Activated CD8-positive, alpha-beta memory T cell treated with anti-CD3 and anti-CD28 coated beads for 48 hours (primary cell): ENCODE measurements around the gene ATRNL1.

ENCODE experiments used
- DNase-seq, 3 experiments: peaks; one replicate each; pipeline ENCODE4 v3.0.0-alpha.2; 2020; ENCODE audit warnings: low read depth in 2 of 3, low spot score in 2 of 3

The ATRNL1 gene

DNA sequence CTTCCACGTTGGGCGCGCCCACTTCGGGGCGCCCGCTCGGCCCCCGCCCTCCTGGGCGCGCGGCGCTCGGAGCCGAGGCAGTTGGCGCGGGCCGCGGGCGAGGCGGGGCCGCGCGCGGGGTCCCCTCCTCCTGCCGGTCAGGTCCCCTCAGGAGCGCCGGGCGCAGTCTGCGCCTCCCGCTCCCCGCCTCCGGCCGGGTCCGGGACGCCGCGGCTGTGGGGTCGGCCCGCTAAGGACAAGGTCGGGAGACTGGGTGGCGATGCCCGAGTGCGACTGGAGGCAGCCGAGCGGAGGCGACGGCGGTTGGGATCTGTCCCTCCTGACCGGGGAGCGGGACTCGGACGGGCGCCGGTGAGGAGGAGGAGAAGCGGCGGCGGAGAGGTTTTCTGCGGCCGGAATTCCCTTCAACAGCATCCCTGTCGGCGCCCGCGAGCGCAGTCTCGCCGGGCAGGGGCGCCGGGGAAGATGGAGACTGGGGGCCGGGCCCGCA lies at the start of gene ATRNL1:
TSS of gene ATRNL1 (plus strand) at position 80 of the 490 bp plus-strand sequence. CDS start at position 466, 386 bp downstream.
- no peak for DNase-seq

DNA sequence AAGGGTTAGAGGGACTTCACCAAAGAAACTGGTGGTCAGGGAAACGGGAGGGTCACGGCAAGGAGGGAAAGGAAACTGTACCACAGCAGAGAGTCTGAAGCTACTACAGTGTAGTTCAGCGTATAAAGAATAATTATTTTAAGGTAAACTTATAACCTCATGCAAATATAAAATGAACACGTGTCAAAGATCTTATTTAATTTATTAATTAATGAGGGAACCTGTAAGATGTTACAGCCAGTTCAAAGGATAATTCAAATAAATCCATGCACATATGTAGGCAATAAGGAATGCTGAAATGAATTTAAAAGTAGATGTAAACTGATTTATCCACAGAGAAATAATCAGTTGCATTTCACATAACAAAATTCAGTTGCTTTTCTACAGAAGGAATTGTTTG lies 49.4 kb upstream of the ATRNL1 start:
- no peak for DNase-seq

DNA sequence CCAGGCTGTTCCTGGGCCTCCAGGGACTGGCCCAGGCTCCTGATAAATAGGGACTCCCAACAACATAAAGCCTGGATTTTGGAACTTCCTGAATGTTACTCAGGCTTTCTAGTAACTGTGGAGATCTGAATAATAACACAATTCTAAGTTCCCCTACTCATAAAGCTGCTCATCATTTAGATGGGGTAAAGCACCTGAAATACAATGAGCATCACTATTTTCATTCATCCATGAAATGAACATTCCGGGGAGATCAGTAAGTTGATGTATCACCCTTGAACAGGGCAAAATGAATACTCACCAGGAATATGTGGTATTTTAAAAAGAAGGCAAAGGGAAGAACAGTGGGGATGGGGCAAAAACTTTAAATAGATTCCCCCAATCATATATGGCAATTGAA lies 48.3 kb upstream of the ATRNL1 start:
- no peak for DNase-seq

- DNase-seq = no peak
These were observed 47.7 kb upstream of the ATRNL1 start for GRCh38 chr10:115045499-115045898.

GRCh38 chr10:115046686-115047236 lies 46.4 kb upstream of the ATRNL1 start:
- DNase-seq = no peak

- no peak for DNase-seq
These were observed 45.5 kb upstream of the ATRNL1 start for GRCh38 chr10:115047705-115048104.

DNA sequence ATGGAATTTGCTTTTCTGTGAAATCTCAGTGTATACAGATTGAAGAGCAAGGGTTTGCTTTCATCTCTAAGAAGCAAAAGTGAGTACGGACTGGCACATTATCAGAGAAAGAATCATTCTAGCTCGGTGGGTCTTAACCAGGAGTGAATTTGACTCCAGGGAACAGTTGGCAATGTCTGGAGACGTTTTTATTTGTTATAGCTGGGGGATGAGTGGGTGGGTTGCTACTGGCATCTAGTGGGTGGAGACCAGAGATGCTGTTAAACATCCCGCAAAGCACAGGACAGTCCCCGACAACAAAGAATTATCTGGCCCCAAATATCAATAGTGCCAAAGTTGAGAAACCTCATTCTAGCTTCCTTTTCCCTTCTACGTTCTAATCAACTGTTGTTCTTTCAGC lies 43.8 kb upstream of the ATRNL1 start:
- no peak for DNase-seq

DNA sequence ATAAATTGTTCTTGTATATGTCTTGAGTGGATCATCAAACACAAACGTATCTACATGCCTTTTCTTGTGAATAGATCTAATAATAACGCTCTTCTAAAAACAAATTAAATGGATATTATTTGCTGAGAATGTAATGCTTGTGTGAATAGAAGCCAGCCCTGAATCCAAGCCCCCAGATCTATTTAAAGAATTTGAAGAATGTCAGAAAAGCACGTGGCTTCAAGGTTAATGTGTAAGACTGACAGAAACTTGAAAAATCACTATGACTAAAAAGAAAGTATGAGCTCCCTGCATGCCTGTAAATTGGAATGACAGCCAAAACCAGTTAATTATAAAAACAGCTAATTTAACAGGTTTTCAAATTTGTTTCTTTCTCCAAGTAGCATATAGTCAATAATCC lies 43.2 kb upstream of the ATRNL1 start:
- no peak for DNase-seq

GRCh38 chr10:115050375-115051010 lies 42.7 kb upstream of the ATRNL1 start:
- no peak for DNase-seq

- DNase-seq = no peak
These were observed 41.9 kb upstream of the ATRNL1 start for GRCh38 chr10:115051216-115051615.

GRCh38 chr10:115052226-115052625 lies 40.9 kb upstream of the ATRNL1 start:
- no peak for DNase-seq

DNA sequence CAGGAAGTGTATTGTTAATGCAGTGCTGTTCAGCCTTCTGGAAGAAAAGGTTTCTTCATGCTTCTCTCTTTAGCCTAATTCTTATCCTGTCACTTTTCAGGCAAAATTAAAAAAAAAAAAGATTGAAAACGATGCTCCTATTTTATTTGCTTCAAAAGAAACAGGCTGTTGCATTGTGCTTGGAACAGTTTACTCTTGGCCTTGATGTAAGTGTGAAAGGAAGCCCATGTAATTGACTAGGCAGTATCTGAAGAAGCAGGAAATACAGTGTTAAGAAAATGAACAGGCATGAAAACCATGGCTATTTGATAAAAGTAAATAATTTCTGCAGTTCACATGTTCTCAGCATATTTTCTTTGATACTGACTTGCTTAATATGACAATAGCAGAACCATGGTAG lies 40.4 kb upstream of the ATRNL1 start:
- no peak for DNase-seq

DNA sequence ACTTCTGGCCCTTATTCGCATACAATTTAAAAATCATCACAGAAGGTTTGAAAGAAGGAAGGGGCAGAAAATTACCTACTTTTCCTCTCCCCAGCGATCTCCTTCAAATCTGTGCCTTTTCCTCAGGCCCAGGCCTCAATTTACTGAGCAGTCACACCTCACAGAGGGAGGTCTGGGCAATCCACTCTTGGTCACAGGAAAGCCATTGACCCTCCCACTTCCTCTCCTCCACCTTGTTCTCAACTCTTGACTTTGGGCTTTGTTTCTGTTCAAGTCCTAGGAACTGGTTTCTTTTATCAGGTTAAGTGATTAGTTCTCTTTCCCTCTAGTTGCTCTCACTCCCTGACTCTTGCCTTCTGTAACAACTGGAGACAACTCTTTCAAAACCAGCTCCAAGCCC lies 37.0 kb upstream of the ATRNL1 start:
- no peak for DNase-seq

GRCh38 chr10:115059301-115059898 lies 33.8 kb upstream of the ATRNL1 start:
- DNase-seq = no peak

DNA sequence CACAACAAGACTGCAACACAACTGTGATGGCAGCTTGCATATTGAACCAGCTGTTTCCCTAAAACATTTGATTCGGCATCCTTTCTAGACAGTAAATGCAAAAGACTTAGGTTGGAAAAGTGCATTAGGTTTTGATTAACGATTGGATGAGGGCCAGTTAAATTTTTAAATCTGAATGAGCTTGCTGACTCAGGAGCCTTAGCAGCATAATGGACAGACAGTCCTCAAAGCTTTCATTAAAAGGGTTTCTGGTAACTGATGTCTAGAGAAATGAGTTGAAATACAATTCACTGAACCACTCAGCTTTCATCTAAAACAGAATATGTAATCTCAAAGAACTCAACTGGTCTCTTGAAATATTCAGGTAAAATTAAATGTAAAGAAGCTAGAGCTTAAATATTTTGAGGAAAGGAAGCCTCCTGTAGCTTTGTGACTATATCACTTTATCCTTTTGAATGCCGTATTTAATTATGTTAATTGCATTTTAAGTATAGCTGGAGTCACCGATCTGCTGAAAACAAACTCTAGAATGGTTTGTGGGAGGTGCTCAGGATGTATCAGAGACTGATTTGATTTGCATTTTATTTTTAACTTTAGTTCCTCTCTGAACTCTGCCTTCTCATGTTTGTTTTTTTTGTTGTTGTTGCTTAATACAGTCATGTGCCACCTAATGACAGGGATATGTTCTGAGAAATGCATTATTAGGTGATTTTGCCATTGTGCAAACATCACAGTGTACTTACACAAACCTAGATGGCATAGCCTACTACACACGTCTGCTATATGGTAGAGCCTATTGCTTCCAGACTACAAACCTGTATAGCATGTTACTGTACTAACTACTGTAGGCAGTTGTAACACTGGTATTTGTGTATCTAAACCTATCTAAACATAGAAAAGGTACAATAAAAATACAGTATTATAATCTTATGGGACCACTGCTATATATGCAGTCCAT lies 29.2 kb upstream of the ATRNL1 start:
- no peak for DNase-seq

GRCh38 chr10:115065801-115066200 lies 27.4 kb upstream of the ATRNL1 start:
- no peak for DNase-seq

DNA sequence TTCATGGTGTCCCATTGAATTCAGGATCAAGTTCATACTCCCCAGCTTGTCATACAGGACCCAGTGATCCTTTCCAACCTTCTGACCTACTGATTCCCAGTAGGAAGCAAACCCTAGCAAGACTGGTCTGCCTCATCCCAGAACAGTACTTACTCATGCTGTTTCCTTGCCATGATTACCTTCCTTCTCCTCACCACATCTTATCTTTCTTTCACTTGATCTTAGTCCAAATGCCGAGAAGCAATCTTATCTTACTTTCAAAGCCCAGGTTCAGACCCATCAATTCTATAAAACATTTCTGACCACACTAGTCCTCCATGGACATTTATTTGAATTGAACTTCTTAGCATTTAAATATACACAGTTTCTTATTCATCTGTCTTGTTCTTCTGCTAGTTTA lies 26.6 kb upstream of the ATRNL1 start:
- no peak for DNase-seq

DNA sequence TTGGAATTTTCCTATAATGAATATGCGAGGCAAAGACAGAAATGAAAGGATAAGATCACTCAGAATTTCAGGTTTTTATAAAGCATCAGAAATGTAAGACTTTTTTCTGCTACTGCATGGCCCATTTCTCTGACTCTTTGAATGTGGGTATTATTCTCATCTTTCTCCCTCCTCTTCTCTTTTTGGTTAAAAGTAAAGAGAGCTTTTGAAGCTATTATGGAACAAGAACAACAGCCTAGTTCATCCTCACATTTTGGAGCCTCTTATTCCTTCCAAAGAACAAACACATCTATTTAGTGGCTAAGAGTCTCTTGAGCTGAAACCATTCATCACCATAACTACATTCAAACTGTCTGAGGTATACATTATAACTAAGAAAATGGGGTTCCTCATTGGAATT lies 19.4 kb upstream of the ATRNL1 start:
- no peak for DNase-seq

GRCh38 chr10:115082506-115082905 lies 10.7 kb upstream of the ATRNL1 start:
- DNase-seq = no peak

- DNase-seq = no peak
These were observed 8.8 kb upstream of the ATRNL1 start for GRCh38 chr10:115084277-115084850.

GRCh38 chr10:115091161-115091560 lies 2.0 kb upstream of the ATRNL1 start:
- DNase-seq = no peak
